TTC549 (cell line): ENCODE data around the gene PTCSC3.

Experiments used
- FAIRE-seq: peaks from 2 replicates; lab custom pipeline; 2012; peaks lifted over from hg19 to GRCh38; lab: Jason Lieb, UNC

Gene PTCSC3

DNA sequence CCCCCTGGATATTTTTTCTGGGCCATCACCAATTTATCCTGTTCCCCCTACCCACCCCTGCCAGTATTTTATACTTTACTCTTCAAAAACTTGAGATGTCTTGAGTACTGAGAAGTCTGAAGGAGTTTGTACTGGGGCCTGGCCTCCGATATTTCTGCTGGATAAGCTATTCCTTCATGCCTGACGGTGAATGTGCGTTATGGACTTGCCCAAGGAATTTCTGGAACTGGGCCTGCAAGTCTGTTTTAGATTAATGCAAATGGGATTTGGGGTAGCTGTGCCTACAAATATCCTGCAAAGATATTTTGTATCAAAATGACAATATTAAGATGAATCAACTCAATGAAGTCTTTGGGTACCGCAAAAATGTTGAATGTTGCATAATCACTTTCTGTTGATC lies at the start of gene PTCSC3:
PTCSC3 (minus strand) TSS at position 199 of the 400 bp plus-strand sequence.
- no peak for FAIRE-seq

DNA sequence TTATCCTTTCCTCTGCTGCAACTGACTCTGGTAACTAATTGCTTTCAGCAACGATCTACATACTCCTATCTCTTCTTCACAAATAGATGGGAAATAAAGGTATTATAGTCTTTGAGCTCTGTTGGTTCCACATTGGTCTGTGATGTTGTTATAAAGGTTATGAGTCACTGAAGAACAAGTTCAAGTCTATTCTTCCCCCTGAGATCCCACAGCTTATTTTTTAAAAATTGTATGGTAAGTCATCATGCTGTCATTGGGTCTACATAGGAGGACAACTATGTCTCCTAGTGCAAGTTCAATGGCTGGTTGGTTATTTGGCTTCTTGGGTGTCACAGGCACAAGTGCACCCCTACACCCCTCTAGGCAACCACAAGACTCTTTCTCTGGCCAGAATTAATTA lies 49.6 kb upstream of the PTCSC3 start:
- FAIRE-seq, result no peak

DNA sequence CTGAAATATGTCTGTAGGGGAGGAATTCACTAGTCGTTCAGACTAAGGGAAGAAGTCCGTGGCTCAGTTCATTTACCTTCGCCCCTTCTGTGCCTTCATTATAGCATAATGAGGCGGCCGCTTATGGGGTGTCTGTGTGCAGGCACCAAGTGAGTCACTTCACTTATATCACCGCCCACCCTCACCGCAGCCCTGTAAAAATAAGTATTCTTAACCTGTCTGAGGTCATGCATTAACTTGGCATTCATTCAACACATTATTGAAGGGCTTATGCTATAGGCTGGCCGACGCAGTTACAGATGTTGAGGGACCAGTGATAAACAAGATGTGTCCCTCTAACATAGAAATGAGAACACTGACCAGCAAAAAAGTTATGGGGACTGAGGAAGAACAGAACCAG lies 47.7 kb upstream of the PTCSC3 start:
- FAIRE-seq, result no peak

DNA sequence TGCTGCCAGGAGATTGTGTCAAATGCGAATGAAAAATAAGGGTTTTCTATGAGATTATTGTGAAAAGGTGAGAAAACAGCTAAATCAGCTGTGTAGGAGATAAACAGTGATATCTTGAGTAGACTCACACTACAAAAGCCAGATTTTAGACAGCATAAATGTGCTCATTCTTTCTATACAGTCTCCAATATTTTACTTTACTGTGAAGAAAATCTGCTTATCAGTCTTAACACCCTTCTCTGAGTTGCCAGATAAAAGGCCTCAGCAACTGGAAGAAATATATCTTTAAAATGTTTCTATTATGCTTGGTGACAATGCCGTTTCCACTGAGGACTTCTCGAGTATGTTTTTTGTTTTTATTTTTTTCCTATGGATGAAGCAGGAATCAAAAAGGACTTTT lies 47.0 kb upstream of the PTCSC3 start:
- no peak for FAIRE-seq

DNA sequence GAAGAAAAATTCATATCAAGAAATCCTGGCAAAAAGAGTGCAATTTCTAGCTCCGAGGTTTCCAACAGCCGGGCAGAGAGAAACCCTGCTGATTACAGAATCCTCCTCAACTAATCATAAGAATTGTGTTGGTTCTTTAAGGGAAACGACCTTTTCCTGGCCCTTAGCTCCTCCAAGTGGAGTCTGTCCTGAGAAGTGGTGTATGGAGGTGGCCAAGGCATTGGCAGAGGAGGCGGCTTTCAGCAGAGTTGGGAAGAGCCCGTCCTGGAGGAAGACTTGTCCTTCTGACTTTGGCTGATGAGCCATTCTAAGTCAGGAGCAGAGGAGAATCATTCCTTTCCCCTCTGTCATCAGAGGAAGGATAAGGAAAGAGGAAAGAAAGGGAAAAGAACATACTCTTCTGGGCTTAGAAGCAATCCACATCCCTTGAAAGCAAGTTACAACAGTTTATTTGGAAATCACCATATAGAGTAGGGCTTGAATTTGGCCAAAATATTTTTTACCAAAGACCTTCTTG lies 46.5 kb upstream of the PTCSC3 start:
- no peak for FAIRE-seq

DNA sequence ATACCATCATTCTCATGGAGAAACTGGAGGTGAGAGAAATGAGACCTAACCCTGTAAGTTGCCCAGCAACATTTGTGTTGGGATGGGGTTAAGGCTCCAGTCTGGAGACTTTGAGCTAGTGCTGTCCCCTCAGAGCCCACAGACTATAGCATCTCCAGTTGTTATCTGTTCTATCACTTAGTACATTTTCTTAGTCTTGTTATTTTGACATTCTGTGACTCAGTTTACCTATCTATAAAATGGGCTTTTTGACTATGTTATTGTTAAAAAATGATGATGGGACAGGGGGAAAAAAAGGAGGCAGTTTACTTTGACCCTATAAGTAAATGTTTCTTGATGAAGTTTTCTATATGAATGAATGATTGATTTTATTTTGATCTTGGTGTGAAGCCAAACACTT lies 45.8 kb upstream of the PTCSC3 start:
- no peak for FAIRE-seq

DNA sequence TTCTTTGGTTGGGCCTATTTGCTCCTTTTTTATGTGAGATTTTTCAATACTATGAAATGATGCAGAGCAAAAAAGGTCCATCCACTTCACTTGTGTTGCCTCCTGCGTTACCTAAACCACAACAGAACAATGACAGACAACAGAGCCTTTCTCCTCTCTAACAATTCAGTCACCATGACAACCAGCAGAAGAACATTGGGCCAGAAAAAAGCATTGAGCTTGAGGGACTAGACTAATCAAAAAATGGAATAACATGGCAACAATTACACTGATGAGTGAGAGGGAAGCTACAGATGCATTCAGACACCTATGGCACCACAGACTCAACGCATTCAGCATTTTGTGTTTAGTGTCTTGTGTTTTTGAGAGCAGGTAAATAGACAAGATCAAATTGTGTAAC lies 44.6 kb upstream of the PTCSC3 start:
- FAIRE-seq, result no peak

DNA sequence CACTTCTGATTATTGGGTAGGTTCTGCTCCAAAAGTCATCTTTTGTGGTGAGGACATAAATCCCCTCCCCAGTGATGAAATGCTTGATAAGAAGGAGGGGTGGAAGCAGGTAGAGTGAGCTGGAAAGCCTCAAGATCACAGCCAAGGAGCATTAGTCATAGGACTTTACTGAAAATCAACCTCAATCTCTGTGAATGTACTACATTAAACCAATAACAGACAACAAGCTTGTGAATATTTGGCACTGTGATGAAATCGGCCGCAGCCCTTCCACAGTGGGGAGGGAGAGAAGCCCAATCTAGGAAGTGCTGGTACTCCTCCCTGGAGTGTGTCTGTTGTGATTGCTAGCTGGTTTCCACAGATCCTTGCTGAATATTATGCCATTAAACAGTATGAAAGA lies 41.2 kb upstream of the PTCSC3 start:
- FAIRE-seq, result no peak

DNA sequence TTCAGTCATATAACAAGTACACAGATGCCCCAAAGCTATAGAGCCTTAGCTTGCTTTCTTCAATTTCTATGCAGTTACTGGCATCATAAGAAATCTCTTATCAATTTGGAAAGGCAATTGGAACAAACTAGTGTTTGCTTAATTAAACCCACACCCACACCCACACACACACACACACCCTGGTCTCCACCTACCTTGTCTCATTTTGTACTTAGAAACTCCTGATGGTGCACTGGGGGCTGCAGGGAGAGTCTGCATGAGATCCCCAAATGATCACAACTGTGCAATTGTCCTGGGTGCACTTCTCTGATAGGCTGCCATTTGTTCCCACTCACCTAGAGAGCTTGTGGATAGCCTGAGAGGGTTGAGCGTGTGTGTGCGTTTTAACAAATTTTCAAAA lies 40.5 kb upstream of the PTCSC3 start:
- FAIRE-seq, result no peak

DNA sequence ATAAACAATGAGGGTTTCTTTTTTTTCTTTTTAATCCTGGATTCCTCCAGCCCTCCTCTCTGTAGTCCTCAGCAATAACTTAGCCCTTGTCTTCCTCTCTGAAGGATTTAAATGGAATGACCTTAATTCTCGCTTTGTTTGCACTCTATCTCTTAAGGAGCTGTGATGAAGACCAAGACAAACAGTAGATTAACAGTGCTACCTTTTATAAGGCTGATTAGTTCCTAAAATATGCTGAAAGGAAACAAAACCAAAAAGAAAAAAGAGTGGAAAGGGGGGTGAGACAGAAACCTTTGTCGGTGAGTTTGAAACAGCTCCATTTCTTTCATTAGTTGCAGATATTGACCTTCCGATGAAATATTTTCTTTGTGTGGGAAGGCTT lies 38.7 kb upstream of the PTCSC3 start:
- no peak for FAIRE-seq

DNA sequence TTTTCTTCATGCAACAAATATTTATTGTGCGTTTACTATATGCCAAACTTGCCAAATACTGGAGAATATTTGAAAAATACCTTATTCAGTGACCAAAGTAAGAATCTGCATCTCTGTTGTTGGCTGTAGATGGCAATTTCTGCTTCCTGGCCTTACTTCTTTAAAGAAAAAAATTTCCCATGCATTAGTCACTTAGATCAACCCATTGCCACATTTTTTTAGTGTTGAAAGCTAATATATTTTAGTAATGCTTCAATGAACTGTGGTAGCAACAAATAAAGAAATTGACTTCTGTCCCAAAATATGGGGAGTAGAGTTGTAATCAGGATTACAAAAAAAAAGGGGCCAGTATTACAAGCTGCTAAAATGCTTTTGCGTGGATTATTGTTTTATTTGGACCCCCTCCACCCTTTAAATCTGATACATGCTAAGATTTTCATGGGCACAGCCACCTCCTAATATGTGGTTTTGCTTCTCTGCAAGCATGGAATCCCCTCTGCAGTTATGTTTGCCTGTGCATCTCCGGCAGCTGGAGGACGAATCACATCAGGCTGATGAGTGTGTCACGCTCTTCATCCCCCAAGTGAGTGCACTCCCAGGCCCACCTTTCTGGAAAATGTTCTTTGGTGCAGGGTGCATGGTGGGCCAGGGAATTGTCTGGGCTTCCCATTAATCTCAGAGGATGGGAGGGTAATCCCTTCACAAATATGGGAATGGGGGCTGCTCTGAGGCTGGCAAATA lies 38.1 kb upstream of the PTCSC3 start:
- no peak for FAIRE-seq

DNA sequence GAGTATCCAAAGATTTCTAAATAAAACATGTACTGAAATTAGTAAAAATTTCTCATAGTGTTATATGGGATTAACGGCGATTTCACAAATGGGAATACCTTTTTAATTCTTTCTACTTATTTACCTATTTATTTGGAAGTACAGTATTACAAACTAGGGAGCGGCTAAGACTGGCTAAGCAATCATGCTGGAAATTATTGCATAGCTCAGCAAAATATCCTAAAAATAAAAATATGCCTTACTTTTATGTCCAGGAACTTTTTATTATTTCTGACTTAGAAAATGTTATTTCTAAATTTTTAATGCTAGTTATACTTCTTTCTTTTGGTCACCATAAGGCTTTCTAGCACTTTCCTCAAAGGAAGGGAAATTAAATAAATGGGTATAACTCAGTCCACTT lies 36.5 kb upstream of the PTCSC3 start:
- FAIRE-seq, result no peak

DNA sequence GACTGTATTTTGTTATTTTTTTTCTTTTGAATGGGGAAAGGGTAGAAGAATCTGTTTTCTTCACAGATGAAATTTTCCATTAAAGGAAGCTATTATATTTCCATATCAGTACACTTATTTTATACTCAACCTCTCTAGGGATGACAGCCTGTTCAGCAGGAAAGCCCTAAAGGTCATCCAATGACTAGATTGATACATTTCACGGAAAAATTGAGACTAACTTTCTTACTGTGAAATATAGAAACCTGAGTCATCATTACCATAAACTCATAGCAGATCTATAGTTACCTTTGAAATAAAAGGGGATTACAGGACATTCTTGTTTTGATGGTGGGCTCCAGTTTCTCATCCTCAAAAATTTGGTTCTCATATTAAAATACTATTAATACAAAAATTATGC lies 36.1 kb upstream of the PTCSC3 start:
- no peak for FAIRE-seq

DNA sequence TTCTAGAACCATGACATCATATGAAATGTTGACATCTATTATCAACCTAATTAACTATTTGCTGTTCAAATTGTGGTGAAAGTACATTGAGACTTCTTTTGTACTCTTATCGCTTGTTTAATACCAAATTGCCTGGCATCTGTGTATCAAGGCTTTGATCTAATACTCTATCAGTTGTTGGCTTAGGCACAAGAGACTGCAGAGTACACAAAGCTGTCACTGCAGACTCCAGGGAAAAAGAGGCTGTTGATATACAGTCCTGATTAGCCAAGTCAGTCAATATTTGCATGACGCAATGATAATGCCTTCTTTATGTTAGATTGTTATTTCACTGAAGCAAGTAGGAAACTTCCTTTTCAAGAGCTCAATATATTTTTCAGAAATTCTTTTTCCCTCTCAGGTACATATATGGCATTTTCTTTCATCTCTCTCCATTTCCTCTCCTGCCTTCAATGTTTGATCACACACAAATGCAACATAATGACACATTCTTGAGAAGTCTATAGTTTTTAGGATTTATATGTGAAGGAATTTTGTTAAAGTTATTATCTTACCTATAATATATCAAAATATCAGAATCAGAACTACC lies 32.3 kb upstream of the PTCSC3 start:
- no peak for FAIRE-seq

DNA sequence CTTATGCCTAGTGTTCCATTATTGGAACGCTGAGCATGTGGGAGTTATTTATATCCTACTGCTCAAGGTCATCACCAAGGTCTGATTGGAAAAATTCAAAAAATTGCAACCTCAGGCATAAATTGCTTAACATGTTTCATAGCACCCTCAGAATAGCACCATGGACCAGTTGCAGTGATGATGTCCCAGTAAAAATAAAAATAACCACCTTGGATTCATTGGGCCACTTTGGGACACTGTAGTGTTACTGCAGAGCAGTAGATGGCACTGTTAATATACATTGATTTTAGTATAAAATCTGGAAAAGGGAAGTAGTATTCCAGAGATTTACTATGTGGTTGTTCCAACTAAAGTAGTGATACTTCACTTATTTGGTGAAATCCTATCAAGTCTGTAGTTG lies 31.0 kb upstream of the PTCSC3 start:
- FAIRE-seq, result no peak

DNA sequence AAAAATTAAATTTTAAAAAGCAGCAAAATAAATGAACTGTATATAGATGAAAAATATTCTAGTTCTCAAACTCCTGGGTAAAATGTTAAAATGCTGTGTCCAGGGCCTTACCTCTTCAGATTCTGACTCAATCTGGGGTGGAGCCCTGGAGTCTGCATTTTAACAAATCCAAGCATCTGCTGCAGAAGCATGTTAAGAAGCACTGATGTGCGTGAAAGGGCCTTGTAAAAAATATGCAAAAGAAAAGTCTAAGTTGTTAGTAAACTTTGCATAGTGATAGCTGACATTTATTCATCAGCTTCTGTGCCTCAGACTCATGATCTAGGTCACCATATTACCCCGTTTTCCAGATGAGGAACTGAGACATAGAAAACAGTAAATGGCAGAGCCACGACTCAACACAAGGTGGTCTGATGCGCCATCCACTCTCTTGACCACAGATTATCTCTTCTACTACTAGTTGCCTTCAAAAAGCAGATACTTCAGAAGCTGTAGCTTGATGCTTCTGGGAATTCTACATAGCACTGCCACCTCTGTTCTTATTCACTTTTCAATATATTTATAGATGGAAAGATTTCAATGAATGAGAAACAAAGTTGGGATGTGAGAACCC lies 28.0 kb upstream of the PTCSC3 start:
- no peak for FAIRE-seq

DNA sequence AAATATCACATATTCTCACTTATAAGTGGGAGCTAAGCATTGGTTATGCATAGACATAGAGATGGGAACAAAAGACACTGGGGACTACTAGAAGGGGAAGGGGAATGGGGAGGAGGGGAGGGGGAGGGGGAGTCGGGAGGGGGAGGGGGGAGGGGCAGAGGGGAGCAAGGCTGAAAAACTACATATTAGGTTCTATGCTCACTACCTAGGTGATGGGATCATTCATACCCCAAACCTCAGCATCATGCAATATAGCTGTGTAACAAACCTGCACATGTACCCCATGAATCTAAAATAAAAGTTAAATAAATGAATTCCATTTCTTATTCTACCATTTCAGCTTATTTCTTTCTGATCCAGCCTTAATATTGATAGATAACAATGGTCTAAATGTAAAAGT lies 21.9 kb upstream of the PTCSC3 start:
- no peak for FAIRE-seq

DNA sequence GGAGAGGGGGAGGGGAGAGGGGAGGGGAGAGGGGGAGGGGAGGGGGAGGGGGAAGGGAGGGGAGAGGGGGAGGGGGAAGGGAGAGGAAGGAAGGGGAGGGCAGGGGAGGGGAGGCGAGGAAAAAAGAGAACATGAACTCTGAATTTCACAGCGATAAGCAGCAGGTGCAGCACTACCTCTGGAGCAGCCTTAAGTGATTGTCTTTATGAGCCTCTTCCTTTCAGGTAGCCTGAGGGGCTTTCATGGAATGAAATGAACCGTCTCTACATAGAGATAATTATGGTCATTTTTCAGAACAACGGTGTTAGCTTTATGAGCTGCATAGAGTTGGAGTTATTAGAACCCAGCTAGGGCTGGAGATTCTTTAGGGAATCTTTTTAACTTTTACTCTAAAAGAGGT lies 18.1 kb upstream of the PTCSC3 start:
- no peak for FAIRE-seq

DNA sequence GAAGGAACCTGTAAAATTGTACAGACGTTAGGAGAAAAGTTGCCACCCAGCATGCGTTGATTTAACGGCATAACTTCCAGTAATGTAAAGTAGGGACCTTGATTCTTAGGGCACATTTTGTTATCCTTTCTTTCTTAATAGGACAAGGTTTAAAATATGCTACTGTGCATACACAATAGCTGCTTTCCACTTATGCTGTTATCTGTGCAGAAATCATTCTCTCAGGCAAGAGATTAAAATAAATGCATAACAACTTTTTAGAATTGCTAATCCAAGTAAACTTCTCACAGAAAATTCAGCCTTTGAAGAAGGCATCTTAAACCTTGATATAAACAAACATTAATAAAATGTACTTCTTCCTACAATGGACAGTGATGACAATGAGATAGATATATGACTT lies 16.0 kb upstream of the PTCSC3 start:
- no peak for FAIRE-seq

DNA sequence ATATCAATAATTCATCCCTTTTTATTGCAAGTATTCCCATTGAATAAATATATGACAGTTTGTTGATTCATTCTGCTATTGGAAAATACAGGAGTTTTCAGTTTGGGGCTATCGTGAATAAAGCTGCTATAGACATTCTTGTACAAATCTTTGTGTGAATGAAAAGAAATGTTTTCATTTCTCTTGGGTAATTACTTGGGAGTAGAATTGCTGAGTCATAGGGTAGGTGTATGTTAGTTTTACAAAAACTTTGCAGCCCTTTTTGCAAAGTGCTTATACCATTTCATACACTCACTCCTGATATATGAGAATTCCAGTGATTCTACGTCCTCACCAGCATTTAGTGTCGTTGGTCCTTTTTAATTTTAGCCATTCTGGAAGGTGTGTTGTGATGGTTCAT lies 6.9 kb upstream of the PTCSC3 start:
- FAIRE-seq, result no peak

DNA sequence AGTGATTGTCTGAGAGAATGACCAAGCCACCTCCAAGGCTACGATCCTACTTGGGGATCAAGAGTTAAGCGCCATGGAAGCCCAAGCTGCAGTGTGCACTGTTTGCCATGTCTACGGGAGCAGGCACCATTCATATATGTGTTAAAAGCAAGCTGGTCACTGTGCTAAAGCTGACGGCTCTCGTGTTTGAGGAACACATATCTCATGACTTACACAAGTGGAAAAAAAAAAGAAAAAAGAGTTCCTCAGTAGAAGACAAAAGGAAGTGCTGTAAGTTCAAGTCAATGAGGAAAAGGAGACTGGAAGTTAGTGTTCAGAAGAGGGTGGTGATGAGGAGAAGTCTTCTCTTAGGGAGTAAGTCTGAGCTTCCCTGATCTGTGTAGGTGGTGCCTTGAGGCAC lies 4.9 kb upstream of the PTCSC3 start:
- no peak for FAIRE-seq

DNA sequence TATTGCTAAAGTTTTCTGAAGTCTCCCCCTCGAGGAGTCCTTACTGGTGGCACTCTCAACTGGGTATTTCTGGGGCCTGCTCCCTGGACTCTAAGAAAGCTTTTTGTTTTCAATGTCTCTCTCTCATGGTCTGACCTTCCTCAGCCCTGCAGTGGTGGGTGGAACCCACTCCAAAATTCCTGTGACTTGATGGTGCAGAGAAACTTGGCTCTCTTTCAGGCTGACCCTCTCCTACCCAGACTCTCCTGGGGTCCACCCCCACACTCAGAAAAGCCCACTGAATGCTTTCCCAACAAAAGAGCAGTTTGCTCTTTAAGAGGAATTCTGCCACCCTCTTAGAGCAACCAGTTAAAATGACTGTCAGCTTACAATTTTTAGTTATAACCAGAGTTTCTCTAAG lies 967 bp upstream of the PTCSC3 start:
- no peak for FAIRE-seq

DNA sequence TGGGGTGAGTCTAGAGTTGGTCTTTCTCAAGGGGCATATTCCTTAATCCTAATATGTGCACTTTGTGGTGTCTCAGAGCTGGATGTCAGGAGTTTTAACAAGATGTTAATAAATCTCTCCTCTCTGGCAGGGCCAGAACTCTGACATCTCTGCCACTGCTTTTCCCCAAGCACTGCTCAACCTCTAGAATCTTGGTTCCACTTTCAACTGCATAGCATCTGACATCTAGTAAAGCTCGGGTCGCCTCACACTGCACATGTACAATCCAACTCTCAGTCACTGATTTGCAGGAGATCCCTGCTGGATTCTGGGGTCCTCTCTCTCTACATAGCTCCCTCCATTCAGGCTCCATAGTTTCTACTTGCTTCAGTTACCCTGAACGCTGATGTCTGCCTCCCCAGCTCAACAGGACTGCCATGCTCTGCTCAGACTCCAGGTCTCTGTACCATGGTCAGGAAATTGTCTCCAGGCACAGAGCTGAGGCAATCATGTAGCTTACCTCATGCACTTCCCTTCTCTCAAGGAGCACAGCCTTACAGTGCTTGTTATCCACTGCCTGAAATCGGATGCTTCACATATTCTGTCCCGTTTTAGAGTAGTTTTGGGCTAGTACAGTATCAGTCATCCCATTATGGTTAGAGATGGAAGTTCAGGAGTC lies 1.6 kb downstream of the PTCSC3 start:
- FAIRE-seq, result no peak
